Measurements from ENCODE around the gene BICD2. TPM values are rescaled to one million over a fixed set of nuclear protein-coding genes. Genes with fewer than 3 reads are reported as not detected.

BICD2 gene
- total and polyA plus RNA-seq, 9 of the 15 experiments (the other 6 are each of a cell fraction or from before 2014, with no cell fraction given): 3.6 to 23.4 (median 11.8) TPM

GRCh38 chr9:92764988-92765936 lies 629 bp upstream of the BICD2 start (continued):
- TF ChIP-seq CHD7 (IDR thresholded peaks at IDR 0.05; ENCODE audit: low read depth, low read length) (no peak), RREB1 (CRISPR knock-in tag; IDR thresholded peaks at IDR 0.05) (0 out of 2 replicates have a peak, but pooled peaks have one; percentile 31), PRPF4 (IDR thresholded peaks at IDR 0.05; ENCODE audit: insufficient read depth, low read depth, low read length, poor library complexity, severe bottlenecking) (peak; percentile 61), KLF13 (tag; IDR thresholded peaks at IDR 0.05; ENCODE audit: borderline replicate concordance, low read depth) (peak; percentile 85), MNT (conservative IDR thresholded peaks at IDR 0.05) (peak; percentile 79 to 90)
